WTC11 (cell line): ENCODE measurements around the gene FKBP7.

Experiments
- FOXJ3 ChIP-seq: sonication (generic); formaldehyde crosslinking; IDR thresholded peaks from 2 replicates; pipeline ENCODE4 v1.9.0; 2021; ENCODE audit warnings: missing genetic modification reagents, mild to moderate bottlenecking, borderline replicate concordance
- NFATC4 ChIP-seq: fragments of 250-450 bp; sonication (Bioruptor Pico); IDR thresholded peaks from 2 replicates; pipeline ENCODE4 v1.9.0; 2021; ENCODE audit warnings: mild to moderate bottlenecking
- NR3C1 ChIP-seq: sonication (generic); formaldehyde crosslinking; conservative IDR thresholded peaks from 2 replicates; pipeline ENCODE4 v1.8.1; 2023; ENCODE audit warnings: low read depth, mild to moderate bottlenecking, missing genetic modification reagents
- RELA ChIP-seq: sonication (generic); formaldehyde crosslinking; IDR thresholded peaks from 2 replicates; pipeline ENCODE4 v1.8.1; 2022; ENCODE audit warnings: missing genetic modification reagents, mild to moderate bottlenecking, borderline replicate concordance
- ZBTB21 ChIP-seq: sonication (generic); formaldehyde crosslinking; IDR thresholded peaks from 2 replicates; pipeline ENCODE4 v1.8.1; 2023; ENCODE audit warnings: mild to moderate bottlenecking, missing genetic modification reagents, borderline replicate concordance
- ZNF263 ChIP-seq: sonication (generic); formaldehyde crosslinking; IDR thresholded peaks from 2 replicates; pipeline ENCODE4 v1.8.1; 2022; ENCODE audit warnings: low read depth, mild to moderate bottlenecking, moderate library complexity, missing genetic modification reagents
- TF ChIP-seq, protein P1 (sequence below): sonication (generic); formaldehyde crosslinking; conservative IDR thresholded peaks from 2 replicates; pipeline ENCODE4 v1.8.1; 2022; ENCODE audit warnings: mild to moderate bottlenecking, missing genetic modification reagents
- TF ChIP-seq, protein P2 (sequence below): sonication (generic); formaldehyde crosslinking; conservative IDR thresholded peaks from 2 replicates; pipeline ENCODE4 v1.8.1; 2023; ENCODE audit warnings: mild to moderate bottlenecking, low read depth, missing genetic modification reagents, moderate library complexity
- TF ChIP-seq, protein P3 (sequence below): fragments of 250-450 bp; sonication (Bioruptor Pico); IDR thresholded peaks from 2 replicates; pipeline ENCODE4 v1.9.0; 2021; ENCODE audit warnings: mild to moderate bottlenecking, borderline replicate concordance
- TF ChIP-seq, protein P4 (sequence below): fragments of 250-450 bp; sonication (Bioruptor Pico); IDR thresholded peaks from 2 replicates; pipeline ENCODE4 v1.8.0; 2021; ENCODE audit warnings: mild to moderate bottlenecking
- TF ChIP-seq, protein P5 (sequence below): fragments of 200-600 bp; IDR thresholded peaks from 2 replicates; pipeline ENCODE4 v1.8.0; 2022; ENCODE audit warnings: antibody characterized with exemption
- TF ChIP-seq, protein P6 (sequence below): fragments of 250-450 bp; sonication (Bioruptor Pico); conservative IDR thresholded peaks from 2 replicates; pipeline ENCODE4 v1.9.0; 2021; ENCODE audit warnings: mild to moderate bottlenecking
- TF ChIP-seq, protein P7 (sequence below): fragments of 250-450 bp; sonication (Bioruptor Pico); IDR thresholded peaks from 2 replicates; pipeline ENCODE4 v2.1.2; 2022; ENCODE audit warnings: mild to moderate bottlenecking, moderate library complexity
- TF ChIP-seq, protein P8 (sequence below): sonication (generic); formaldehyde crosslinking; IDR thresholded peaks from 2 replicates; pipeline ENCODE4 v1.8.1; 2023; ENCODE audit warnings: mild to moderate bottlenecking, missing genetic modification reagents, moderate library complexity

DNA sequence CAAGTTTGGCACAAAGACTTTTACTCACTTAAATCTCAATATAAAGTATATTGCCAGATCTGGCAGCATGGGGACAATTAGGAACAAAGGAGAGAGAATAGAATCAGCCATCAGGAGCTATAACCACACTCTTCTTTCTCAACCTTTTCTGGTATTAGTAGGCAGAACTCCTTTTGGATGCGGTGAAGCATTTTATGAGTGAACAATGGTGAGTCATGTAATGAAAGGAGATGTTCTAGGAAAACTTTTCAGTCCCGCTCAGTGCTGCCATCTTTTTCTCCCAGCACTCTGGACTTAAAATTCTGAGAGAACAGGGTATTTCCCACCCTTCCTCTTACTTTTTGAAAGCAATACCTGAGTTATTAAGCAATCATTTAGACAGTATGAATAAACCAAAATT is 34.1 kb upstream of the FKBP7 start:
- TF ChIP-seq, protein P1, sequence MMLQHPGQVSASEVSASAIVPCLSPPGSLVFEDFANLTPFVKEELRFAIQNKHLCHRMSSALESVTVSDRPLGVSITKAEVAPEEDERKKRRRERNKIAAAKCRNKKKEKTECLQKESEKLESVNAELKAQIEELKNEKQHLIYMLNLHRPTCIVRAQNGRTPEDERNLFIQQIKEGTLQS = no peak
- TF ChIP-seq, protein P2, sequence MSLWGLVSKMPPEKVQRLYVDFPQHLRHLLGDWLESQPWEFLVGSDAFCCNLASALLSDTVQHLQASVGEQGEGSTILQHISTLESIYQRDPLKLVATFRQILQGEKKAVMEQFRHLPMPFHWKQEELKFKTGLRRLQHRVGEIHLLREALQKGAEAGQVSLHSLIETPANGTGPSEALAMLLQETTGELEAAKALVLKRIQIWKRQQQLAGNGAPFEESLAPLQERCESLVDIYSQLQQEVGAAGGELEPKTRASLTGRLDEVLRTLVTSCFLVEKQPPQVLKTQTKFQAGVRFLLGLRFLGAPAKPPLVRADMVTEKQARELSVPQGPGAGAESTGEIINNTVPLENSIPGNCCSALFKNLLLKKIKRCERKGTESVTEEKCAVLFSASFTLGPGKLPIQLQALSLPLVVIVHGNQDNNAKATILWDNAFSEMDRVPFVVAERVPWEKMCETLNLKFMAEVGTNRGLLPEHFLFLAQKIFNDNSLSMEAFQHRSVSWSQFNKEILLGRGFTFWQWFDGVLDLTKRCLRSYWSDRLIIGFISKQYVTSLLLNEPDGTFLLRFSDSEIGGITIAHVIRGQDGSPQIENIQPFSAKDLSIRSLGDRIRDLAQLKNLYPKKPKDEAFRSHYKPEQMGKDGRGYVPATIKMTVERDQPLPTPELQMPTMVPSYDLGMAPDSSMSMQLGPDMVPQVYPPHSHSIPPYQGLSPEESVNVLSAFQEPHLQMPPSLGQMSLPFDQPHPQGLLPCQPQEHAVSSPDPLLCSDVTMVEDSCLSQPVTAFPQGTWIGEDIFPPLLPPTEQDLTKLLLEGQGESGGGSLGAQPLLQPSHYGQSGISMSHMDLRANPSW (CRISPR knock-in tag) = no peak
- TF ChIP-seq NFATC4 = no peak
- TF ChIP-seq FOXJ3 (CRISPR knock-in tag) = no peak
- TF ChIP-seq, protein P3, sequence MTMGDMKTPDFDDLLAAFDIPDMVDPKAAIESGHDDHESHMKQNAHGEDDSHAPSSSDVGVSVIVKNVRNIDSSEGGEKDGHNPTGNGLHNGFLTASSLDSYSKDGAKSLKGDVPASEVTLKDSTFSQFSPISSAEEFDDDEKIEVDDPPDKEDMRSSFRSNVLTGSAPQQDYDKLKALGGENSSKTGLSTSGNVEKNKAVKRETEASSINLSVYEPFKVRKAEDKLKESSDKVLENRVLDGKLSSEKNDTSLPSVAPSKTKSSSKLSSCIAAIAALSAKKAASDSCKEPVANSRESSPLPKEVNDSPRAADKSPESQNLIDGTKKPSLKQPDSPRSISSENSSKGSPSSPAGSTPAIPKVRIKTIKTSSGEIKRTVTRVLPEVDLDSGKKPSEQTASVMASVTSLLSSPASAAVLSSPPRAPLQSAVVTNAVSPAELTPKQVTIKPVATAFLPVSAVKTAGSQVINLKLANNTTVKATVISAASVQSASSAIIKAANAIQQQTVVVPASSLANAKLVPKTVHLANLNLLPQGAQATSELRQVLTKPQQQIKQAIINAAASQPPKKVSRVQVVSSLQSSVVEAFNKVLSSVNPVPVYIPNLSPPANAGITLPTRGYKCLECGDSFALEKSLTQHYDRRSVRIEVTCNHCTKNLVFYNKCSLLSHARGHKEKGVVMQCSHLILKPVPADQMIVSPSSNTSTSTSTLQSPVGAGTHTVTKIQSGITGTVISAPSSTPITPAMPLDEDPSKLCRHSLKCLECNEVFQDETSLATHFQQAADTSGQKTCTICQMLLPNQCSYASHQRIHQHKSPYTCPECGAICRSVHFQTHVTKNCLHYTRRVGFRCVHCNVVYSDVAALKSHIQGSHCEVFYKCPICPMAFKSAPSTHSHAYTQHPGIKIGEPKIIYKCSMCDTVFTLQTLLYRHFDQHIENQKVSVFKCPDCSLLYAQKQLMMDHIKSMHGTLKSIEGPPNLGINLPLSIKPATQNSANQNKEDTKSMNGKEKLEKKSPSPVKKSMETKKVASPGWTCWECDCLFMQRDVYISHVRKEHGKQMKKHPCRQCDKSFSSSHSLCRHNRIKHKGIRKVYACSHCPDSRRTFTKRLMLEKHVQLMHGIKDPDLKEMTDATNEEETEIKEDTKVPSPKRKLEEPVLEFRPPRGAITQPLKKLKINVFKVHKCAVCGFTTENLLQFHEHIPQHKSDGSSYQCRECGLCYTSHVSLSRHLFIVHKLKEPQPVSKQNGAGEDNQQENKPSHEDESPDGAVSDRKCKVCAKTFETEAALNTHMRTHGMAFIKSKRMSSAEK (CRISPR knock-in tag) = no peak
- TF ChIP-seq, protein P4, sequence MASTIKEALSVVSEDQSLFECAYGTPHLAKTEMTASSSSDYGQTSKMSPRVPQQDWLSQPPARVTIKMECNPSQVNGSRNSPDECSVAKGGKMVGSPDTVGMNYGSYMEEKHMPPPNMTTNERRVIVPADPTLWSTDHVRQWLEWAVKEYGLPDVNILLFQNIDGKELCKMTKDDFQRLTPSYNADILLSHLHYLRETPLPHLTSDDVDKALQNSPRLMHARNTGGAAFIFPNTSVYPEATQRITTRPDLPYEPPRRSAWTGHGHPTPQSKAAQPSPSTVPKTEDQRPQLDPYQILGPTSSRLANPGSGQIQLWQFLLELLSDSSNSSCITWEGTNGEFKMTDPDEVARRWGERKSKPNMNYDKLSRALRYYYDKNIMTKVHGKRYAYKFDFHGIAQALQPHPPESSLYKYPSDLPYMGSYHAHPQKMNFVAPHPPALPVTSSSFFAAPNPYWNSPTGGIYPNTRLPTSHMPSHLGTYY (CRISPR knock-in tag) = no peak
- TF ChIP-seq, protein P5, sequence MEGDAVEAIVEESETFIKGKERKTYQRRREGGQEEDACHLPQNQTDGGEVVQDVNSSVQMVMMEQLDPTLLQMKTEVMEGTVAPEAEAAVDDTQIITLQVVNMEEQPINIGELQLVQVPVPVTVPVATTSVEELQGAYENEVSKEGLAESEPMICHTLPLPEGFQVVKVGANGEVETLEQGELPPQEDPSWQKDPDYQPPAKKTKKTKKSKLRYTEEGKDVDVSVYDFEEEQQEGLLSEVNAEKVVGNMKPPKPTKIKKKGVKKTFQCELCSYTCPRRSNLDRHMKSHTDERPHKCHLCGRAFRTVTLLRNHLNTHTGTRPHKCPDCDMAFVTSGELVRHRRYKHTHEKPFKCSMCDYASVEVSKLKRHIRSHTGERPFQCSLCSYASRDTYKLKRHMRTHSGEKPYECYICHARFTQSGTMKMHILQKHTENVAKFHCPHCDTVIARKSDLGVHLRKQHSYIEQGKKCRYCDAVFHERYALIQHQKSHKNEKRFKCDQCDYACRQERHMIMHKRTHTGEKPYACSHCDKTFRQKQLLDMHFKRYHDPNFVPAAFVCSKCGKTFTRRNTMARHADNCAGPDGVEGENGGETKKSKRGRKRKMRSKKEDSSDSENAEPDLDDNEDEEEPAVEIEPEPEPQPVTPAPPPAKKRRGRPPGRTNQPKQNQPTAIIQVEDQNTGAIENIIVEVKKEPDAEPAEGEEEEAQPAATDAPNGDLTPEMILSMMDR = no peak
- TF ChIP-seq ZNF263 (CRISPR knock-in tag) = no peak
- TF ChIP-seq RELA (CRISPR knock-in tag) = no peak
- no peak for TF ChIP-seq NR3C1 (CRISPR knock-in tag)
- TF ChIP-seq, protein P6, sequence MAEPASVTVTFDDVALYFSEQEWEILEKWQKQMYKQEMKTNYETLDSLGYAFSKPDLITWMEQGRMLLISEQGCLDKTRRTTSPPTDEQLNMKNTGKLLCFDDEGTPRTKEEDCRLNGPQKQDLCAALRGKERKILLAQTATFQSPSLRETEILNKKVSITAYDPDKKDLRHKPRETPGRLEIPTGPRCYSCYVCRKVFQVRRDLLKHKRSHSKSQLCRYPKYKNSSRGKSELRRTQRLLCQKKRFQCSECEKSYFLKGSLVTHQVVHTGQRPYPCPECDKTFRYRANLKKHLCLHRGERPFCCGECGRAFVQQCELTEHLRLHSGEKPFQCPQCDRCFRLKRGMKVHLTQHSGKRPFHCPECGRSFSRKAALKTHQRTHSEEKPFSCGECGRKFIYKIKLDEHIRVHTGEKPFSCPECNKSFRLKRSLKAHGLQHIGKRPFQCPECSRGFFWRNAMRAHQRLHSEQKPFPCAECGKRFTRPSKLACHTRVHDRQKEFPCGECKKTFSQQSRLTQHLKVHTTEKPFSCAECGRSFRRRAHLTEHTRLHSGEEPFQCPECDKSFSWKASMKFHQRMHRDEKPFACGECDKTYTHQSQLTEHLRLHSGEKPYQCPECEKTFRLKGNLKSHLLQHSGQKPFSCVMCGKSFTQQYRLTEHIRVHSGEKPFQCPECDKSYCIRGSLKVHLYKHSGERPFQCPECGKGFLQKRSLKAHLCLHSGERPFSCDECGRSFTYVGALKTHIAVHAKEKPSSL (CRISPR knock-in tag) = no peak
- TF ChIP-seq, protein P7, sequence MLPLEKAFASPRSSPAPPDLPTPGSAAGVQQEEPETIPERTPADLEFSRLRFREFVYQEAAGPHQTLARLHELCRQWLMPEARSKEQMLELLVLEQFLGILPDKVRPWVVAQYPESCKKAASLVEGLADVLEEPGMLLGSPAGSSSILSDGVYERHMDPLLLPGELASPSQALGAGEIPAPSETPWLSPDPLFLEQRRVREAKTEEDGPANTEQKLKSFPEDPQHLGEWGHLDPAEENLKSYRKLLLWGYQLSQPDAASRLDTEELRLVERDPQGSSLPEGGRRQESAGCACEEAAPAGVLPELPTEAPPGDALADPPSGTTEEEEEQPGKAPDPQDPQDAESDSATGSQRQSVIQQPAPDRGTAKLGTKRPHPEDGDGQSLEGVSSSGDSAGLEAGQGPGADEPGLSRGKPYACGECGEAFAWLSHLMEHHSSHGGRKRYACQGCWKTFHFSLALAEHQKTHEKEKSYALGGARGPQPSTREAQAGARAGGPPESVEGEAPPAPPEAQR (CRISPR knock-in tag) = no peak
- TF ChIP-seq ZBTB21 (CRISPR knock-in tag) = no peak
- TF ChIP-seq, protein P8, sequence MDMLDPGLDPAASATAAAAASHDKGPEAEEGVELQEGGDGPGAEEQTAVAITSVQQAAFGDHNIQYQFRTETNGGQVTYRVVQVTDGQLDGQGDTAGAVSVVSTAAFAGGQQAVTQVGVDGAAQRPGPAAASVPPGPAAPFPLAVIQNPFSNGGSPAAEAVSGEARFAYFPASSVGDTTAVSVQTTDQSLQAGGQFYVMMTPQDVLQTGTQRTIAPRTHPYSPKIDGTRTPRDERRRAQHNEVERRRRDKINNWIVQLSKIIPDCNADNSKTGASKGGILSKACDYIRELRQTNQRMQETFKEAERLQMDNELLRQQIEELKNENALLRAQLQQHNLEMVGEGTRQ (CRISPR knock-in tag) = no peak
